ENCODE measurements around the gene NKD2. TPM values are rescaled to one million over a fixed set of nuclear protein-coding genes. Genes with fewer than 3 reads are reported as not detected.

The NKD2 gene
- total RNA-seq, 1 experiment from 2014 or later = 12.3 TPM

DNA sequence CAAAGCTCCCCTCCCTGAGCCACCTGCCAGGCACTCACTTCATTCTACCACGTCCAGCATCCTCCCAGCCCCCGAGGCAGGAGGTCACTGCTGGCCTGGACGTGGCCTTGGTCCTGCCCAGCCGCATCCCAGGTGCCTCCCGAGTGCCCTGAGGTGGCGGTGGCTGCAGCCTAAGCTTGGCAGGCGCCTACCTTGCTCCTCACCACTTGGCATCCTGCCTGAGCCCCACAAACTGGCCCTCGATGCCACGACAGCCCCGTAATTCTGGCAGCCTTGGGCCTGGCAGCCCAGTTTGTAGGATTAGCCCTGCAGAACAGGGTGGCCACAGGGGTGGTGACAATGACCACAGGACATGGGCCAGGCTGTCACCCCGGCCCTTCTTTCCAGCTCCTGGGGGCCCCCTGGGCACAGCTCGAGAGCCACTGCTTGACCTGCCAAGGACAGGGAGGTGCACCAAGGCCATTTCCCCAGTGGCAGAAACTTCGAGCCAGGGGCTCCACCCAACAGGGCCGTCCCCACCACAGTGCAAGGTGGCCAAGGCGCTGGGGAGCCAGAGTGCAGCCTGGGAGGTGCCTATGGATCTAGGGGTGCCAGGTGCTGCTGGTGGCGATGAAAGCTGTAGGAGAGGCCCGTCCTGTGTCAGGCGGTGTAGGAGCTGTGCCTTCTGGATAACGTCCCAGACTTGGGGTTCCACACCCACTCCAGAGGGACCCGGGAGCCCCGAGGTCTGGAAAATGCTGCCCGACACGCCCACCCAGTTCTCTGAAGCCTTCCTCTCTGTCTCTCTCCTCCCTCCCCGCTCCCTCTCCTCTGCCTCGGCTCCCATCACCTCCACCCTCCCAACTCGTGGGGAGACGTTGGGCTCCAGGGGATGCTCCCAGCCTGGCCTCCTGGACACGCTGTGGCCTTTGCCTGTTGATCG, 18.4 kb downstream of the NKD2 start:
- H3K4me3 ChIP-seq (ENCODE audit: low read depth in 2 of 2, low read length in 2 of 2) = no peak overlapping the region
- H3K36me3 ChIP-seq (ENCODE audit: control insufficient read depth, insufficient read depth, low read length) = no peaks in the 10 kb centered on the region
- intact Hi-C loops (cut with micrococcal nuclease; ENCODE audit: unreplicated experiment) (no loop called here), in situ Hi-C loops (cut with HindIII; ENCODE audit: low pct_unique_long_range_greater_than_20kb, low sequenced_read_pairs) (no loop called here)
- peaks cover 3% of the 10 kb centered on the region; the same call in 1 of the 2 replicates for H3K4me1 ChIP-seq (ENCODE audit: control insufficient read depth, insufficient read depth, low read length)
- no peaks in the 10 kb centered on the region for H3K27me3 ChIP-seq (ENCODE audit: control insufficient read depth, insufficient read depth, low read length)
- CTCF ChIA-PET = no interaction called here
- POLR2A ChIA-PET = interaction anchor here (0.5 kb wide), 1 partner anchor 763 kb away, joined by 3 read pairs; no protein-coding TSS in a partner anchor
- DNase-seq (ENCODE audit: low read depth, low spot score) = no peak
- H3K9me3 ChIP-seq (ENCODE audit: control insufficient read depth, insufficient read depth, low read depth, low read length) = no peaks in the 10 kb centered on the region
- TF ChIP-seq SIN3A (IDR thresholded peaks at IDR 0.05; ENCODE audit: borderline replicate concordance, insufficient read depth, low read depth, low read length) (no peak), POLR2AphosphoS5 (IDR thresholded peaks at IDR 0.05; ENCODE audit: low read depth, low read length) (no peak), TCF7L2 (IDR thresholded peaks at IDR 0.05; ENCODE audit: low read depth, low read length) (no peak)
- TF ChIP-seq, protein P1, sequence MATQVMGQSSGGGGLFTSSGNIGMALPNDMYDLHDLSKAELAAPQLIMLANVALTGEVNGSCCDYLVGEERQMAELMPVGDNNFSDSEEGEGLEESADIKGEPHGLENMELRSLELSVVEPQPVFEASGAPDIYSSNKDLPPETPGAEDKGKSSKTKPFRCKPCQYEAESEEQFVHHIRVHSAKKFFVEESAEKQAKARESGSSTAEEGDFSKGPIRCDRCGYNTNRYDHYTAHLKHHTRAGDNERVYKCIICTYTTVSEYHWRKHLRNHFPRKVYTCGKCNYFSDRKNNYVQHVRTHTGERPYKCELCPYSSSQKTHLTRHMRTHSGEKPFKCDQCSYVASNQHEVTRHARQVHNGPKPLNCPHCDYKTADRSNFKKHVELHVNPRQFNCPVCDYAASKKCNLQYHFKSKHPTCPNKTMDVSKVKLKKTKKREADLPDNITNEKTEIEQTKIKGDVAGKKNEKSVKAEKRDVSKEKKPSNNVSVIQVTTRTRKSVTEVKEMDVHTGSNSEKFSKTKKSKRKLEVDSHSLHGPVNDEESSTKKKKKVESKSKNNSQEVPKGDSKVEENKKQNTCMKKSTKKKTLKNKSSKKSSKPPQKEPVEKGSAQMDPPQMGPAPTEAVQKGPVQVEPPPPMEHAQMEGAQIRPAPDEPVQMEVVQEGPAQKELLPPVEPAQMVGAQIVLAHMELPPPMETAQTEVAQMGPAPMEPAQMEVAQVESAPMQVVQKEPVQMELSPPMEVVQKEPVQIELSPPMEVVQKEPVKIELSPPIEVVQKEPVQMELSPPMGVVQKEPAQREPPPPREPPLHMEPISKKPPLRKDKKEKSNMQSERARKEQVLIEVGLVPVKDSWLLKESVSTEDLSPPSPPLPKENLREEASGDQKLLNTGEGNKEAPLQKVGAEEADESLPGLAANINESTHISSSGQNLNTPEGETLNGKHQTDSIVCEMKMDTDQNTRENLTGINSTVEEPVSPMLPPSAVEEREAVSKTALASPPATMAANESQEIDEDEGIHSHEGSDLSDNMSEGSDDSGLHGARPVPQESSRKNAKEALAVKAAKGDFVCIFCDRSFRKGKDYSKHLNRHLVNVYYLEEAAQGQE (IDR thresholded peaks at IDR 0.05; ENCODE audit: insufficient read depth in 1 of 2, low read depth in 2 of 2, low read length in 1 of 2) = no peak
- TF ChIP-seq, protein P2, sequence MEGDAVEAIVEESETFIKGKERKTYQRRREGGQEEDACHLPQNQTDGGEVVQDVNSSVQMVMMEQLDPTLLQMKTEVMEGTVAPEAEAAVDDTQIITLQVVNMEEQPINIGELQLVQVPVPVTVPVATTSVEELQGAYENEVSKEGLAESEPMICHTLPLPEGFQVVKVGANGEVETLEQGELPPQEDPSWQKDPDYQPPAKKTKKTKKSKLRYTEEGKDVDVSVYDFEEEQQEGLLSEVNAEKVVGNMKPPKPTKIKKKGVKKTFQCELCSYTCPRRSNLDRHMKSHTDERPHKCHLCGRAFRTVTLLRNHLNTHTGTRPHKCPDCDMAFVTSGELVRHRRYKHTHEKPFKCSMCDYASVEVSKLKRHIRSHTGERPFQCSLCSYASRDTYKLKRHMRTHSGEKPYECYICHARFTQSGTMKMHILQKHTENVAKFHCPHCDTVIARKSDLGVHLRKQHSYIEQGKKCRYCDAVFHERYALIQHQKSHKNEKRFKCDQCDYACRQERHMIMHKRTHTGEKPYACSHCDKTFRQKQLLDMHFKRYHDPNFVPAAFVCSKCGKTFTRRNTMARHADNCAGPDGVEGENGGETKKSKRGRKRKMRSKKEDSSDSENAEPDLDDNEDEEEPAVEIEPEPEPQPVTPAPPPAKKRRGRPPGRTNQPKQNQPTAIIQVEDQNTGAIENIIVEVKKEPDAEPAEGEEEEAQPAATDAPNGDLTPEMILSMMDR (IDR thresholded peaks at IDR 0.05) = no peak
- no TSS peak for BruUV-seq (replicated peaks)
- 0 out of 2 replicates have a peak, but pooled peaks have one; percentile 22 for ATAC-seq
- no peak overlapping the region for H3K27ac ChIP-seq (ENCODE audit: low read length)

DNA sequence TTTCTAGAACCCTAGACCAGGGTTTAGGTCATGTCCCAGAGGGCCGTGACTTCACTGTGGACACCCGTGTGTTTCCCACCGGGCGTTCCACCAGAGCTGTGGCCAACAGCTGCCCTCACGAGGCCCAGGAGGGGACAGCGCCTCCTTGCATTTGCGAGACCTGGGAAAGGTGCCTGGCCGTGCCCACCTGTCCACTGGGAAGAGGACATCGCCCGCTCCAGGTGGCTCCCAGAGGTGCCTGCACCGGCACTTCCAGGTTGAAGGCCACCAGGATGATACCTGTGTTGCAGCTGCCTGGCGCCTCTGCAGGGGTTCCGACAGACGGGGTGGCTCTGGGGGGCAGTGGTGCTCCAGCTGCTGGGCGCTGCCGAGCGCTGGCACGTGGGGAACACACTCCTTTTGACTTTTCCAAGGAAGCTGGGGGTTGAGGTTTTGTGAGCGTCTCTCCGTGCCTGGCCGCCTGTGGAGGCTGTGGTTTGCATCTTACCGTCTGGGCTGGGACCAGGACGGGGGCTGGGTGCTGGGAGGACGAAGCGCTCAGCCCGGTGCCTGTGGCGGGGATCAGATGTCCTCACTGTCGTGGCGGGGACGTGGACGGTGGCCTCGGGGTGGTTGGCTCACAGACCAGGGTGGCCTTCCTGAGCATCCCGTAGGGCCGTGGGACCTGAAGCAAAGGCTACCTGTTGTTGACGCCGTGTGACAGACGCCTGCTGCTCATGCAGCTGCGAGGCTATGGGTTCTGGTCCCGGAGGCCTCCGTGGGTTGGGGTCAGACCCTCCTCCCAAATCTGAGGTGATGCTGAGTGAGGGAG, 19.2 kb downstream of the NKD2 start:
- H3K9me3 ChIP-seq (ENCODE audit: control insufficient read depth, insufficient read depth, low read depth, low read length) = no peaks in the 10 kb centered on the region
- CTCF ChIA-PET = no interaction called here
- no peak for ATAC-seq
- peaks cover 3% of the 10 kb centered on the region; the same call in 1 of the 2 replicates for H3K4me1 ChIP-seq (ENCODE audit: control insufficient read depth, insufficient read depth, low read length)
- in situ Hi-C loops (cut with HindIII; ENCODE audit: low pct_unique_long_range_greater_than_20kb, low sequenced_read_pairs) (no loop called here), intact Hi-C loops (cut with micrococcal nuclease; ENCODE audit: unreplicated experiment) (no loop called here)
- no peaks in the 10 kb centered on the region for H3K36me3 ChIP-seq (ENCODE audit: control insufficient read depth, insufficient read depth, low read length)
- H3K4me3 ChIP-seq (ENCODE audit: low read depth in 2 of 2, low read length in 2 of 2) = no peak overlapping the region
- H3K27ac ChIP-seq (ENCODE audit: low read length) = no peak overlapping the region
- POLR2A ChIA-PET = no interaction called here
- H3K27me3 ChIP-seq (ENCODE audit: control insufficient read depth, insufficient read depth, low read length) = no peaks in the 10 kb centered on the region
- TF ChIP-seq SIN3A (IDR thresholded peaks at IDR 0.05; ENCODE audit: borderline replicate concordance, insufficient read depth, low read depth, low read length) (no peak), POLR2AphosphoS5 (IDR thresholded peaks at IDR 0.05; ENCODE audit: low read depth, low read length) (no peak), TCF7L2 (IDR thresholded peaks at IDR 0.05; ENCODE audit: low read depth, low read length) (no peak)
- TF ChIP-seq, protein P1 (IDR thresholded peaks at IDR 0.05; ENCODE audit: insufficient read depth in 1 of 2, low read depth in 2 of 2, low read length in 1 of 2) = no peak
- TF ChIP-seq, protein P2 (IDR thresholded peaks at IDR 0.05) = no peak
- BruUV-seq (replicated peaks) = no TSS peak
- no peak for DNase-seq (ENCODE audit: low read depth, low spot score)

Data from Panc1 (cell line).